Testis (tissue), 3 donors: ENCODE data around the gene OTUD3. TPM values are rescaled to one million over a fixed set of nuclear protein-coding genes. Genes with fewer than 3 reads are reported as not detected.

Experiments used
- DNase-seq: peaks from one replicate; pipeline ENCODE4 v3.0.0-alpha.2; 2019
- H3K27ac ChIP-seq, 2 donors: fragments of 200-600 bp; sonication (generic); one replicate each; pipeline ENCODE4 v1.5.1; 2019
- H3K27me3 ChIP-seq: fragments of 200-600 bp; sonication (generic); one replicate; pipeline ENCODE4 v1.5.1; 2019
- H3K36me3 ChIP-seq: fragments of 200-600 bp; sonication (generic); one replicate; pipeline ENCODE4 v1.5.1; 2017; ENCODE audit warnings: low read depth; ENCODE audit errors: missing control alignments
- H3K4me1 ChIP-seq: fragments of 200-600 bp; sonication (generic); one replicate; pipeline ENCODE4 v1.5.1; 2019
- H3K4me3 ChIP-seq, 2 donors: fragments of 200-600 bp; sonication (generic); one replicate each; pipeline ENCODE4 v1.5.1; 2017 to 2019
- H3K9me3 ChIP-seq: fragments of 200-600 bp; sonication (generic); one replicate; pipeline ENCODE4 v1.5.1; 2017
- CTCF ChIP-seq, 3 experiments: fragments of 450-650 bp in 2 of 3; fragments of 200-600 bp in 1 of 3; sonication (generic) in 1 of 3; IDR thresholded peaks; one replicate each; pipeline ENCODE4 v1.5.1; 2016 to 2019; ENCODE audit warnings: antibody characterized with exemption in 3 of 3, mild to moderate bottlenecking in 2 of 3, moderate library complexity in 1 of 3
- POLR2A ChIP-seq: fragments of 450-650 bp; IDR thresholded peaks from one replicate; pipeline ENCODE4 v1.6.1; 2017; ENCODE audit warnings: antibody characterized with exemption, mild to moderate bottlenecking, moderate library complexity
- WGBS, 2 donors: methylation state at CpG; one replicate each; pipeline ENCODE4 v1.1.5; 2018; 5-methylcytosine and 5-hydroxymethylcytosine counted together
- intact Hi-C: fragments of 100-400 bp; cut with DNase I; formaldehyde crosslinking; loops from one replicate; pipeline ENCODE4 v1.15.1; 2023; ENCODE audit warnings: low total_unique reads
- polyA plus RNA-seq: library from polyadenylated mRNA; stranded (reverse); fragments of 350-450 nt; fragmentation: Illumina TruSeq; extraction: RNeasy Lipid Tissue Mini Kit (QIAGEN cat#74804); gene quantifications from one replicate; pipeline ENCODE4 v1.2.3, GENCODE V29; 2014; ENCODE audit warnings: low read depth, low replicate concordance; ENCODE audit not compliant: insufficient read depth
- total RNA-seq, 2 donors: library from RNA; depleted of rRNA; stranded (reverse); fragments of >200 nt; gene quantifications; one replicate each; pipeline ENCODE4 v1.2.3, GENCODE V29; 2016

The OTUD3 gene
- total and polyA plus RNA-seq, 3 donors from 2014 or later, result 22.8 to 37.6 (median 29.7) TPM

- DNase-seq, result no peak
- peaks cover 3% of the 10 kb centered on the region for H3K4me1 ChIP-seq
- no peaks in the 10 kb centered on the region for H3K27me3 ChIP-seq
- peak overlapping the region in 1 of 2 donors; percentile 58 for H3K27ac ChIP-seq
- WGBS, 2 donors, result 88 to 89% methylated on average over 3 of the region's 3 CpGs
- H3K36me3 ChIP-seq, result no peaks in the 10 kb centered on the region
- intact Hi-C loops, result loop anchor here (10.0 kb wide), 1 partner anchor 235 kb away; no protein-coding TSS in a partner anchor
- TF ChIP-seq POLR2A (no peak), CTCF (IDR thresholded peaks at IDR 0.05) (no peak)
- H3K9me3 ChIP-seq, result no peaks in the 10 kb centered on the region
- no peak overlapping the region for H3K4me3 ChIP-seq
Measured at GRCh38 chr1:19909971-19910370, 27.8 kb downstream of the OTUD3 start.

- H3K36me3 ChIP-seq, result no peaks in the 10 kb centered on the region
- no peak for DNase-seq
- H3K4me1 ChIP-seq, result peaks cover 3% of the 10 kb centered on the region
- no peaks in the 10 kb centered on the region for H3K27me3 ChIP-seq
- H3K27ac ChIP-seq, result no peak overlapping the region
- TF ChIP-seq POLR2A (no peak), CTCF (IDR thresholded peaks at IDR 0.05) (no peak)
- WGBS, 2 donors, result 82 to 93% methylated on average over 2 to 3 of the region's 3 CpGs
- no peak overlapping the region for H3K4me3 ChIP-seq
- intact Hi-C loops, result loop anchor here (10.0 kb wide), 1 partner anchor 234 kb away; no protein-coding TSS in a partner anchor
- H3K9me3 ChIP-seq, result no peaks in the 10 kb centered on the region
Measured at GRCh38 chr1:19910650-19911049, 28.5 kb downstream of the OTUD3 start.

GRCh38 chr1:19918057-19918456 is 35.9 kb downstream of the OTUD3 start:
- H3K27ac ChIP-seq, result no peak overlapping the region
- H3K27me3 ChIP-seq, result no peaks in the 10 kb centered on the region
- H3K9me3 ChIP-seq, result no peaks in the 10 kb centered on the region
- H3K36me3 ChIP-seq, result no peaks in the 10 kb centered on the region
- H3K4me3 ChIP-seq, result no peak overlapping the region
- 13 to 20% methylated on average over 6 of the region's 6 CpGs for WGBS, 2 donors
- peaks cover 24% of the 10 kb centered on the region for H3K4me1 ChIP-seq
- TF ChIP-seq CTCF (IDR thresholded peaks at IDR 0.05) (peak; percentile 86 to 88 (median 88)), POLR2A (no peak)
- intact Hi-C loops, result loop anchor here (10.0 kb wide), 1 partner anchor 227 kb away; no protein-coding TSS in a partner anchor
- DNase-seq, result peak; percentile 93

GRCh38 chr1:19920132-19920710 is 38.0 kb downstream of the OTUD3 start:
- H3K4me1 ChIP-seq, result peaks cover 30% of the 10 kb centered on the region
- no peak overlapping the region for H3K27ac ChIP-seq
- intact Hi-C loops, result loop anchor here (10.0 kb wide), 1 partner anchor 575 kb away; no protein-coding TSS in a partner anchor
- H3K36me3 ChIP-seq, result no peaks in the 10 kb centered on the region
- H3K9me3 ChIP-seq, result no peaks in the 10 kb centered on the region
- no peak overlapping the region for H3K4me3 ChIP-seq
- TF ChIP-seq CTCF (IDR thresholded peaks at IDR 0.05), result no peak
- no peak for TF ChIP-seq POLR2A
- H3K27me3 ChIP-seq, result no peaks in the 10 kb centered on the region
- WGBS, 2 donors, result 83% methylated on average over 8 to 19 of the region's 19 CpGs
- DNase-seq, result no peak

- DNase-seq, result peak; percentile 55
- H3K27me3 ChIP-seq, result no peaks in the 10 kb centered on the region
- H3K36me3 ChIP-seq, result no peaks in the 10 kb centered on the region
- H3K27ac ChIP-seq, result peak overlapping the region; percentile 60 to 72
- 35 to 58% methylated on average over 11 to 13 of the region's 13 CpGs for WGBS, 2 donors
- peak overlapping the region in 1 of 2 donors; percentile 13 for H3K4me3 ChIP-seq
- intact Hi-C loops, result loop anchor here (10.0 kb wide), 1 partner anchor 573 kb away; no protein-coding TSS in a partner anchor
- H3K9me3 ChIP-seq, result no peaks in the 10 kb centered on the region
- TF ChIP-seq CTCF (IDR thresholded peaks at IDR 0.05), result no peak
- TF ChIP-seq POLR2A, result no peak
- peaks cover 32% of the 10 kb centered on the region for H3K4me1 ChIP-seq
Measured at GRCh38 chr1:19921310-19921709, 39.1 kb downstream of the OTUD3 start.
